ENCODE measurements around the gene ITGAX.
A peak's percentile ranks its signal among the peaks of the same experiment; 100 is the strongest.
"Not testable (repeated sequence)": the region's sequence is repeated elsewhere in the genome, so short reads cannot be mapped to it uniquely, and the experiment has no call there.

Gene ITGAX

GRCh38 chr16:31354394-31355291, at the start of gene ITGAX:
ITGAX (plus strand) TSS chr16:31355176; CDS start chr16:31355255, 79 bp downstream.
- peak; percentile 60 for DNase-seq

GRCh38 chr16:31305219-31305618, 49.8 kb upstream of the ITGAX start:
- no peak for DNase-seq

GRCh38 chr16:31308381-31308780, 46.6 kb upstream of the ITGAX start:
- not testable (repeated sequence) for DNase-seq

- no peak for DNase-seq
Observed at GRCh38 chr16:31322500-31322899, 32.5 kb upstream of the ITGAX start.

DNA sequence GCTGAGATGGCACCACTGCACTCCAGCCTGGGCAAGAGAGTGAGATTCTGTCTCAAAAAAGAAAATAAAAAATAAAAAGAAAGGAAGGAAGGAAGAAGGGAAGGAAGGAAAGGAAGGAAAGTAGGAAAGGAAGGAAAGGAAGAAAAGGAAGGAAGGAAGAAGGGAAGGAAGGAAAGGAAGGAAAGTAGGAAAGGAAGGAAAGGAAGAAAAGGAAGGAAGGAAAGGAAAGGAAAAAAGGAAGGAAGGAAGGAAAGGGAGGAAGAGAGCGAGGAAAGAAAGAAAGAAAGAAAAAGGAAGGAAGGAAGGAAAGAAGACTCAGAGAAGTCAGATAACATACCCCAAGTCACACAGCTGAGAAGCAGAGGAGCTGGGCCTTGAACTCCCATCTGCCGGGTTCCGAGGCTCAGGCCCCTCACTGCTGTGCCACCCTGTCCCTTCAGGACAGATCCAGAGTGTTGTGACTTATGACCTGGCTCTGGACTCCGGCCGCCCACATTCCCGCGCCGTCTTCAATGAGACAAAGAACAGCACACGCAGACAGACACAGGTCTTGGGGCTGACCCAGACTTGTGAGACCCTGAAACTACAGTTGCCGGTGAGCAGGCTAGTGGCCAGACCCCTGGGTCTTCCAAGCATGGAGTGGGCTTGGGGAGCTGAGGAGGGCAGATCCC, 30.9 kb upstream of the ITGAX start:
- DNase-seq, result no peak

DNA sequence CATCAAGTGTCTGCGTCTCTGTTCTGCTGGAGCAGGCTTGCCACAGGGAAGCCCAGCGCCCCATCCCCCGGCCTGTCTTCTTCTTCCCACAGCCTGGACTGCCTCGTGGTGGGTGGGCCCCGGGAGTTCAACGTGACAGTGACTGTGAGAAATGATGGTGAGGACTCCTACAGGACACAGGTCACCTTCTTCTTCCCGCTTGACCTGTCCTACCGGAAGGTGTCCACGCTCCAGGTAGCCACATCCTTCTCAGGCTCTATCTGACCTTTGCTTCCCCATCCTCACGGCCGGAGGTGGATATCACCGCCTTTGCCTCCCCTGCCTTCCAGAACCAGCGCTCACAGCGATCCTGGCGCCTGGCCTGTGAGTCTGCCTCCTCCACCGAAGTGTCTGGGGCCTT, 29.8 kb upstream of the ITGAX start:
- DNase-seq, result no peak

- no peak for DNase-seq
Observed at GRCh38 chr16:31327646-31328225, 27.2 kb upstream of the ITGAX start.

- no peak for DNase-seq
Observed at GRCh38 chr16:31328322-31329052, 26.5 kb upstream of the ITGAX start.

DNA sequence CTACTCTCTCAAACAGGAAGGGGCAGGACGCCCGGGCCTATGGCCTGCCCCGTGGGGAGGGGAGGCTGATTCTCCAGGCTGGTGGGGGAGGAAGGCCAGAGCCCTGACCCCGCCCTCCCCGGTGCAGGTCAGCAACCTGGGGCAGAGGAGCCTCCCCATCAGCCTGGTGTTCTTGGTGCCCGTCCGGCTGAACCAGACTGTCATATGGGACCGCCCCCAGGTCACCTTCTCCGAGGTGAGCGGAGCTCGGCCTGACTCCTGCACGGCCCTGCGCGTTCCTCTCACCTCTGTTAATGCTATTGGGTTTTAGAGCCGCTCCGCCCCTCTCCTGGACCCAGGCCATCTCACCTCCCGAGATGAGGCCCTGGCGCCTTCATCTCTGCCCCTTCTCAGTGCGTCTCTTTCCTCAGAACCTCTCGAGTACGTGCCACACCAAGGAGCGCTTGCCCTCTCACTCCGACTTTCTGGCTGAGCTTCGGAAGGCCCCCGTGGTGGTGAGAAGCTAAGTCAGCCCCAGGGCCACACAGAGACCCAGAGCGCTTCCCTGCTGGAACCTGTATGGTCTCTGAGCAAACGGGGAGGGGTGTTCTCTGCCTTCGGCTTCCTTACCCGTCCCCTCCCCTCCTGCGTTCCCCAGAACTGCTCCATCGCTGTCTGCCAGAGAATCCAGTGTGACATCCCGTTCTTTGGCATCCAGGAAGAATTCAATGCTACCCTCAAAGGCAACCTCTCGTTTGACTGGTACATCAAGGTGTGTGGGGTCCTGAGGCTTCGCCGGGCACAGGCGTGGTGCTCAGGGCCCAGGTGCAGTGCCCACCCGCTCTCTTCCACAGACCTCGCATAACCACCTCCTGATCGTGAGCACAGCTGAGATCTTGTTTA, 25.1 kb upstream of the ITGAX start:
- DNase-seq, result no peak

GRCh38 chr16:31330553-31330890, 24.5 kb upstream of the ITGAX start:
- no peak for DNase-seq

DNA sequence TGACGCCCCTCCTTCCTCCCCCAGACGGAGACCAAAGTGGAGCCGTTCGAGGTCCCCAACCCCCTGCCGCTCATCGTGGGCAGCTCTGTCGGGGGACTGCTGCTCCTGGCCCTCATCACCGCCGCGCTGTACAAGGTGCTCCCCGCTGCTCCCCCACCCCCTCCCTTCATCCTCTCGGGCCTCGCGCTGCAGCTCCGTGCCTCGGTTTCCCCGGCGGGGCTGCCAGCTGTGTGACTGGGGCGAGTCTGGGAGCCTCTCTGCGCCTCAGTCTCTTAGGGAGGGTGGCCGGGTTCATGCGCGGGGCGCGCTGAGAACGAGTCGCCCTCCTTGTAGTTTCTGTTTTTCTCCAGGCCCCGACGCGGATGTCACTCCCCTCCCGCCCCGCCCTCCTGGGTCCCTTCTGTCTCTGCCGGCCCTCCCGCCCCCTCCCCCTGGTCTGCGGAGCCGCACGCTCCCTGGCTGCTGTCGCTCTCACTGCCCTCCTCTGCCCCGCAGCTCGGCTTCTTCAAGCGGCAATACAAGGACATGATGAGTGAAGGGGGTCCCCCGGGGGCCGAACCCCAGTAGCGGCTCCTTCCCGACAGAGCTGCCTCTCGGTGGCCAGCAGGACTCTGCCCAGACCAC, 23.7 kb upstream of the ITGAX start:
- peak; percentile 50 for DNase-seq

GRCh38 chr16:31331807-31332301, 23.1 kb upstream of the ITGAX start:
- DNase-seq, result no peak

DNA sequence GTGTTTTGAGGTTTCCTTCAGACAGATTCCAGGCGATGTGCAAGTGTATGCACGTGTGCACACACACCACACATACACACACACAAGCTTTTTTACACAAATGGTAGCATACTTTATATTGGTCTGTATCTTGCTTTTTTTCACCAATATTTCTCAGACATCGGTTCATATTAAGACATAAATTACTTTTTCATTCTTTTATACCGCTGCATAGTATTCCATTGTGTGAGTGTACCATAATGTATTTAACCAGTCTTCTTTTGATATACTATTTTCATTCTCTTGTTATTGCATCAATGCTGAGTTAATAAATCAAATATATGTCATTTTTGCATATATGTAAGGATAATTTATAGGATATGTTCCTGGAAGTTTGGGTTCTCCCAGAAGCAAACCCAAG, 22.4 kb upstream of the ITGAX start:
- no peak for DNase-seq

- peak; percentile 22 for DNase-seq
Observed at GRCh38 chr16:31333686-31334649, 21.0 kb upstream of the ITGAX start.

- no peak for DNase-seq
Observed at GRCh38 chr16:31334934-31335333, 20.0 kb upstream of the ITGAX start.

GRCh38 chr16:31335431-31335830, 19.5 kb upstream of the ITGAX start:
- no peak for DNase-seq

DNA sequence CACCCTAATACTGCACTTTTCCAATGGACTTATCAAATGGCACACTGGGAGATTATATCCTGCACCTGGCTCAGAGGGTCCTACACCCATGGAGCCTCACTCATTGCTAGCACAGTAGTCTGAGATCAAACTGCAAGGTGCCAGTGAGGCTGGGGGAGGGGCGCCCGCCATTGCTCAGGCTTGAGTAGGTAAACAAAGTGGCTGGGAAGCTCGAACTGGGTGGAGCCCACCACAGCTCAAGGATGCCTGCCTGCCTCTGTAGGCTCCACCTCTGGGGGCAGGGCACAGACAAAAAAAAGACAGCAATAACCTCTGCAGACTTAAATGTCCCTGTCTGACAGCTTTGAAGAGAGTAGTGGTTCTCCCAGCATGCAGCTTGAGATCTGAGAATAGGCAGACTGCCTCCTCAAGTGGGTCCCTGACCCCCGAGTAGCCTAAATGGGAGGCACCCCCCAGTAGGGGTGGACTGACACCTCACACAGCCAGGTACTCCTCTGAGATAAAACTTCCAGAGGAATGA, 16.8 kb upstream of the ITGAX start:
- DNase-seq, result peak; percentile 29

DNA sequence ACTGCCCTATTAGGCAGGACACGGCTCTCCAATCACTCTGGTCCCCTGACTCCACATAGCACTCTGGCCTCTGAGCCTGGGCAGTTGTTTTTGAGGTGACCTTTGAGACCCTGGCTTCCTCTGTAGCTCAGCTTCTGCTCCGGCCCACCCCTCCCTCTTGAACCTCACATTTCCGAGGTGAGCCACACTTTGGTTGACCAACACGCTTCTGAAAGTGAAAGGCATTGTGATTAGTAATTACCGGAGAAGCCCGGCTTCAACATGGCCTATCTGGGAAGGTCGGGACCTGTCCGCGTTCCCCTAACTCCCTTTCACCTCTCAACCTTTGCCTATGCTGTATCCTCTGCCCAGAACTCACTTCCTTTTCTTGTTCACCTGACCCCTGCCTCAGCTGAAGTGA, 10.3 kb upstream of the ITGAX start:
- DNase-seq, result no peak

- DNase-seq, result no peak
Observed at GRCh38 chr16:31347445-31347844, 7.5 kb upstream of the ITGAX start.

DNA sequence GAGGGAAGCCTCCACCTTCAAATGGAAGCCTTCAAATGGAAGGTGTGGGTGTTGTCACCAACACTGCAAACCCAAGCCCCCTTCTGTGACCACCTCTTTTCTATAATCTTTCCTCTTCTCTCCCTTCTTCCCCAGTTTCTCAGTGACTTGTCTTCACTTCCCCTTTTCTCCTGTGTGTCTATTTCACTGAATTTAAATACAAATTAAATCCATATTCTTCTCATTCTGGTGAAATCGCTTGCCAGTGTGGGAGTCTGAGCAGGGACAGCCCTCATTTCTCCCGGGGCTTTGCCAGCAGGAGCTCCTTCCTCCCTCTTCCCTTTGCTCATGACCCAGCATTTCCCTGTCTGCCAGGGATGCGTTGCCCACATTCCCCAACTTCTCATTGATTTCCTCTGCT, 6.4 kb upstream of the ITGAX start:
- DNase-seq, result no peak
